Body of pancreas (tissue), 4 donors: Measurements from ENCODE around the gene VWDE. TPM values are rescaled to one million over a fixed set of nuclear protein-coding genes. Genes with fewer than 3 reads are reported as not detected.

Source experiments
- ATAC-seq: fragments of 150-250 bp; one replicate; pipeline ENCODE4 v1.9.1; 2016
- DNase-seq, 4 donors: peaks; one replicate each; pipeline ENCODE4 v3.0.0-alpha.2; 2019
- H3K27ac ChIP-seq, 4 donors: fragments of 200-600 bp; sonication (generic); 1 replicate in 3 of 4; 2 replicates in 1 of 4; pipeline versions ENCODE4 v1.5.1 to v1.6.1; 2016 to 2019; ENCODE audit warnings: mild to moderate bottlenecking in 1 of 4, mixed read lengths in 1 of 4, moderate library complexity in 1 of 4
- H3K27me3 ChIP-seq, 2 donors: fragments of 200-600 bp; sonication (generic); one replicate each; pipeline ENCODE4 v1.6.0; 2016; ENCODE audit warnings: mild to moderate bottlenecking in 1 of 2
- H3K36me3 ChIP-seq, 2 donors: fragments of 200-600 bp; sonication (generic); replicated peaks in 1 of 2; 2 replicates each; pipeline ENCODE4 v1.5.1; 2016; ENCODE audit warnings: low read depth in 2 of 2; ENCODE audit not compliant: insufficient read depth in 1 of 2
- H3K4me1 ChIP-seq: fragments of 200-600 bp; sonication (generic); one replicate; pipeline ENCODE4 v1.6.0; 2016
- H3K4me3 ChIP-seq, 2 donors: fragments of 200-600 bp; sonication (generic); 1 replicate in 1 of 2; 2 replicates in 1 of 2; pipeline ENCODE4 v1.5.1; 2016 to 2019
- H3K9me3 ChIP-seq, 3 donors: fragments of 200-600 bp; sonication (generic); 1 replicate in 2 of 3; 2 replicates in 1 of 3; pipeline ENCODE4 v1.5.1; 2016
- CTCF ChIP-seq, 7 experiments: fragments of 450-650 bp in 4 of 7; fragments of 200-600 bp in 3 of 7; sonication (generic) in 3 of 7; IDR thresholded peaks; one replicate each; pipeline ENCODE4 v1.5.1; 2016 to 2019; ENCODE audit warnings: antibody characterized with exemption in 7 of 7
- POLR2A ChIP-seq, 3 donors: fragments of 450-650 bp; IDR thresholded peaks; one replicate each; pipeline ENCODE4 v1.6.1; 2016; ENCODE audit warnings: antibody characterized with exemption in 3 of 3, mild to moderate bottlenecking in 2 of 3
- WGBS, 2 donors: methylation state at CpG; one replicate each; pipeline ENCODE4 v1.1.5; 2017; 5-methylcytosine and 5-hydroxymethylcytosine counted together
- intact Hi-C: fragments of 100-400 bp; cut with DNase I; formaldehyde crosslinking; loops from one replicate; pipeline ENCODE4 v1.15.1; 2023
- total RNA-seq, 2 donors: library from RNA; depleted of rRNA; stranded (reverse); fragments of >200 nt; gene quantifications; one replicate each; pipeline ENCODE4 v1.1.0, GENCODE V29; 2016

VWDE gene
- total RNA-seq, 2 donors from 2014 or later: 1.6 to 2.6 TPM

GRCh38 chr7:12287901-12288300, 115.8 kb downstream of the VWDE start:
- Histone ChIP-seq H3K4me3 (no peak overlapping the region), H3K27ac (no peak overlapping the region), H3K27me3 (no peaks in the 10 kb centered on the region), H3K4me1 (no peaks in the 10 kb centered on the region), H3K36me3 (no peaks in the 10 kb centered on the region), H3K9me3 (peaks cover 0 to 5% (median 0%) of the 10 kb centered on the region in 3 donors)
- DNase-seq: no peak
- intact Hi-C loops: no loop called here
- no peak for TF ChIP-seq POLR2A (IDR thresholded peaks at IDR 0.05)
- no peak for TF ChIP-seq CTCF (IDR thresholded peaks at IDR 0.05)
- 37 to 38% methylated on average over 1 of the region's 1 CpG for WGBS, 2 donors
- no peak for ATAC-seq

- H3K4me3 ChIP-seq: no peak overlapping the region
- intact Hi-C loops: no loop called here
- no peaks in the 10 kb centered on the region for H3K36me3 ChIP-seq
- WGBS, 2 donors: 78 to 83% methylated on average over 1 of the region's 1 CpG
- no peaks in the 10 kb centered on the region for H3K9me3 ChIP-seq
- DNase-seq (no peak), ATAC-seq (no peak)
- H3K27me3 ChIP-seq: no peaks in the 10 kb centered on the region
- no peaks in the 10 kb centered on the region for H3K4me1 ChIP-seq
- no peak for TF ChIP-seq CTCF (IDR thresholded peaks at IDR 0.05)
- TF ChIP-seq POLR2A (IDR thresholded peaks at IDR 0.05): no peak
- no peak overlapping the region for H3K27ac ChIP-seq
Measured at GRCh38 chr7:12281038-12281437, 122.6 kb downstream of the VWDE start.

Other genes with a start within 250 kb of the VWDE start
- 10 to 100 TPM; 42.8 to 46.5 TPM for gene TMEM106B, start 192.6 kb downstream of the VWDE start, total RNA-seq
- gene SCIN, start 166.9 kb upstream of the VWDE start, total RNA-seq: 1 to 10 TPM in 1 of 2 donors, not detected in 1; 1.3 TPM